Liver (tissue), 9 donors: ENCODE results near the gene TRAPPC6A. TPM values are rescaled to one million over a fixed set of nuclear protein-coding genes. Genes with fewer than 3 reads are reported as not detected.
A peak's percentile ranks its signal among the peaks of the same experiment; 100 is the strongest.

Experiments used
- DNase-seq: peaks from one replicate; pipeline ENCODE4 v3.0.0-alpha.2; 2017; ENCODE audit warnings: low spot score
- H3K27ac ChIP-seq, 2 donors: one replicate each; pipeline ENCODE4 v1.7.0; 2013; ENCODE audit warnings: inconsistent platforms in 2 of 2, low read length in 2 of 2, control low read depth in 1 of 2, low read depth in 1 of 2, mild to moderate bottlenecking in 1 of 2
- H3K27me3 ChIP-seq, 4 donors: one replicate each; pipeline versions ENCODE4 v1.6.1 to v1.7.0; 2013; ENCODE audit warnings: low read length in 3 of 4, inconsistent platforms in 1 of 4, mild to moderate bottlenecking in 1 of 4, moderate library complexity in 1 of 4; ENCODE audit not compliant: control insufficient read depth in 4 of 4, insufficient read depth in 4 of 4
- H3K36me3 ChIP-seq, 4 donors: one replicate each; pipeline versions ENCODE4 v1.6.1 to v1.7.0; 2013; ENCODE audit warnings: low read length in 3 of 4, mild to moderate bottlenecking in 3 of 4, low read depth in 1 of 4, moderate library complexity in 1 of 4; ENCODE audit not compliant: control insufficient read depth in 4 of 4, insufficient read depth in 3 of 4
- H3K4me1 ChIP-seq, 4 donors: one replicate each; pipeline versions ENCODE4 v1.6.1 to v1.7.0; 2013; ENCODE audit warnings: low read length in 3 of 4, mild to moderate bottlenecking in 3 of 4, moderate library complexity in 1 of 4; ENCODE audit not compliant: control insufficient read depth in 4 of 4, insufficient read depth in 4 of 4
- H3K4me3 ChIP-seq, 3 donors: one replicate each; pipeline versions ENCODE4 v1.6.1 to v1.7.0; 2013; ENCODE audit warnings: low read length in 3 of 3, control low read depth in 1 of 3, low read depth in 1 of 3, mild to moderate bottlenecking in 1 of 3
- H3K9ac ChIP-seq, 2 donors: one replicate each; pipeline ENCODE4 v1.7.0; 2013; ENCODE audit warnings: low read length in 2 of 2, mild to moderate bottlenecking in 2 of 2, moderate library complexity in 2 of 2, control low read depth in 1 of 2, low read depth in 1 of 2
- H3K9me3 ChIP-seq, 4 donors: one replicate each; pipeline versions ENCODE4 v1.6.1 to v1.7.0; 2013; ENCODE audit warnings: low read length in 3 of 4; ENCODE audit not compliant: control insufficient read depth in 4 of 4
- EGR1 ChIP-seq, 2 donors: IDR thresholded peaks; 2 replicates each; pipeline ENCODE4 v1.6.1; 2016 to 2018; ENCODE audit warnings: antibody characterized with exemption in 2 of 2, low read depth in 2 of 2
- FOXA1 ChIP-seq: IDR thresholded peaks from 2 replicates; pipeline ENCODE4 v1.6.1; 2016; ENCODE audit warnings: antibody characterized with exemption
- FOXA2 ChIP-seq: IDR thresholded peaks from 2 replicates; pipeline ENCODE4 v1.6.1; 2016; ENCODE audit warnings: antibody characterized with exemption
- GABPA ChIP-seq, 2 donors: IDR thresholded peaks in 1 of 2; conservative IDR thresholded peaks in 1 of 2; 2 replicates each; pipeline ENCODE4 v1.6.1; 2016; ENCODE audit warnings: antibody characterized with exemption in 2 of 2, mild to moderate bottlenecking in 1 of 2, moderate library complexity in 1 of 2
- HNF4A ChIP-seq, 2 donors: conservative IDR thresholded peaks; 2 replicates each; pipeline ENCODE4 v1.6.1; 2016; ENCODE audit warnings: antibody characterized with exemption in 2 of 2, mild to moderate bottlenecking in 2 of 2
- HNF4G ChIP-seq: IDR thresholded peaks from 2 replicates; pipeline ENCODE4 v1.6.1; 2016; ENCODE audit warnings: antibody characterized with exemption
- JUND ChIP-seq, 2 donors: IDR thresholded peaks; 2 replicates each; pipeline ENCODE4 v1.6.1; 2016; ENCODE audit warnings: antibody characterized with exemption in 2 of 2
- NR2F2 ChIP-seq: IDR thresholded peaks from 2 replicates; pipeline ENCODE4 v1.6.1; 2016; ENCODE audit warnings: antibody characterized with exemption
- RAD21 ChIP-seq, 2 donors: IDR thresholded peaks; 2 replicates each; pipeline ENCODE4 v1.6.1; 2016; ENCODE audit warnings: antibody characterized with exemption in 2 of 2, mild to moderate bottlenecking in 2 of 2
- RXRA ChIP-seq, 2 donors: IDR thresholded peaks; 2 replicates each; pipeline ENCODE4 v1.6.1; 2017 to 2018; ENCODE audit warnings: antibody characterized with exemption in 2 of 2, mild to moderate bottlenecking in 1 of 2
- SP1 ChIP-seq: IDR thresholded peaks from 2 replicates; pipeline ENCODE4 v1.6.1; 2018; ENCODE audit warnings: antibody characterized with exemption, mild to moderate bottlenecking
- TAF1 ChIP-seq: conservative IDR thresholded peaks from 2 replicates; pipeline ENCODE4 v1.6.1; 2016; ENCODE audit warnings: antibody characterized with exemption, mild to moderate bottlenecking
- YY1 ChIP-seq: IDR thresholded peaks from 2 replicates; pipeline ENCODE4 v1.6.1; 2016; ENCODE audit warnings: antibody characterized with exemption, mild to moderate bottlenecking
- WGBS: extraction: QIAGEN DNeasy Blood & Tissue Kit; methylation state at CpG from one replicate; pipeline ENCODE4 v1.1.7; 2013; 5-methylcytosine and 5-hydroxymethylcytosine counted together
- polyA plus RNA-seq, 2 donors: library from polyadenylated mRNA; stranded (reverse) in 1 of 2; unstranded in 1 of 2; fragments of 200-250 nt in 1 of 2; fragments of >200 nt in 1 of 2; fragmentation: Nextera tagmentation in 1 of 2; extraction: Ambion mirVana in 1 of 2; gene quantifications; one replicate each; pipeline versions ENCODE4 v1.2.1 to v1.2.3, GENCODE V29; 2013 to 2015
- total RNA-seq, 2 donors: library from RNA; depleted of rRNA; stranded (reverse); fragments of >200 nt; gene quantifications; one replicate each; pipeline ENCODE4 v1.2.3, GENCODE V29; 2014
- TF ChIP-seq, protein P1 (sequence below): IDR thresholded peaks from 2 replicates; pipeline ENCODE4 v1.6.1; 2016; ENCODE audit warnings: antibody characterized with exemption, mild to moderate bottlenecking
- TF ChIP-seq, protein P2 (sequence below): IDR thresholded peaks from 2 replicates; pipeline ENCODE4 v1.6.1; 2016; ENCODE audit warnings: antibody characterized with exemption
- TF ChIP-seq, protein P3 (sequence below): fragments of 150-350 bp; IDR thresholded peaks from 2 replicates; pipeline ENCODE4 v1.5.1; 2017; ENCODE audit warnings: improper control_type of control experiment, low read depth, low read length; ENCODE audit not compliant: missing input control
- TF ChIP-seq, protein P4 (sequence below): IDR thresholded peaks from 2 replicates; pipeline ENCODE4 v1.6.1; 2016; ENCODE audit warnings: antibody characterized with exemption
- donor health status: healthy.
- donor health status: healthy.
- donor health status: healthy.
- donor health status: healthy.
- donor health status: healthy.

TRAPPC6A gene, protein sequence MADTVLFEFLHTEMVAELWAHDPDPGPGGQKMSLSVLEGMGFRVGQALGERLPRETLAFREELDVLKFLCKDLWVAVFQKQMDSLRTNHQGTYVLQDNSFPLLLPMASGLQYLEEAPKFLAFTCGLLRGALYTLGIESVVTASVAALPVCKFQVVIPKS
- 10 to 100 TPM; 14.8 to 15.5 TPM for total RNA-seq
- polyA plus RNA-seq: 10 to 100 TPM; 41.7 to 52.2 TPM

DNA sequence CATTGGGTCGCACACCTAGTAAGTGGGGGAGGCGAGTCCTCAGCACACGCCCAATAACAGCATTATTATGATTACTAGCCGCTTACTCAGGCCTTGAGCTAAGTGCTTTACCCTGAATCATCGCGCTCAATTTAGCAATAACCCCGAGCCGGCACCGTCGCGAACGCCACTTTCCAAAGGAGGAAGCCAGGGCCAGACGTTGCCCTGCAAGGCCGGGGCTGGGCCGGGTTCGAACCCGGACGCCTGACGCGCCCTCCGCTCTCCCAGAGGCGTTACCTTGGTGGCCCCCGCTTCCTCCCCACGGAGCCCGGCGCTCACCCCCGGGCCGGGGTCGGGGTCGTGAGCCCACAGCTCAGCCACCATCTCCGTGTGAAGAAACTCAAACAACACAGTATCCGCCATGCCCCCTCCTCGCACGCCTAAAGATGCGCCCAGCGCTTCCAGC lies at the start of gene TRAPPC6A:
Gene TRAPPC6A, minus strand, starts transcription at position 421 of the 445 bp plus-strand sequence. Its CDS starts 19 bp downstream, at position 402.
- under 1% methylated on average over 36 of the region's 36 CpGs for WGBS
- H3K9ac ChIP-seq: peak within 1 kb of the TSS; percentile 47 to 73
- peak within 1 kb of the TSS; percentile 78 to 96 for H3K27ac ChIP-seq
- DNase-seq: no peak
- TF ChIP-seq FOXA1: no peak
- no peak for TF ChIP-seq SP1
- TF ChIP-seq RAD21 (IDR thresholded peaks at IDR 0.05): no peak
- TF ChIP-seq YY1: no peak
- TF ChIP-seq TAF1: no peak
- no peak for TF ChIP-seq EGR1 (IDR thresholded peaks at IDR 0.05; ENCODE audit: low read depth in 2 of 2)
- TF ChIP-seq, protein P1, sequence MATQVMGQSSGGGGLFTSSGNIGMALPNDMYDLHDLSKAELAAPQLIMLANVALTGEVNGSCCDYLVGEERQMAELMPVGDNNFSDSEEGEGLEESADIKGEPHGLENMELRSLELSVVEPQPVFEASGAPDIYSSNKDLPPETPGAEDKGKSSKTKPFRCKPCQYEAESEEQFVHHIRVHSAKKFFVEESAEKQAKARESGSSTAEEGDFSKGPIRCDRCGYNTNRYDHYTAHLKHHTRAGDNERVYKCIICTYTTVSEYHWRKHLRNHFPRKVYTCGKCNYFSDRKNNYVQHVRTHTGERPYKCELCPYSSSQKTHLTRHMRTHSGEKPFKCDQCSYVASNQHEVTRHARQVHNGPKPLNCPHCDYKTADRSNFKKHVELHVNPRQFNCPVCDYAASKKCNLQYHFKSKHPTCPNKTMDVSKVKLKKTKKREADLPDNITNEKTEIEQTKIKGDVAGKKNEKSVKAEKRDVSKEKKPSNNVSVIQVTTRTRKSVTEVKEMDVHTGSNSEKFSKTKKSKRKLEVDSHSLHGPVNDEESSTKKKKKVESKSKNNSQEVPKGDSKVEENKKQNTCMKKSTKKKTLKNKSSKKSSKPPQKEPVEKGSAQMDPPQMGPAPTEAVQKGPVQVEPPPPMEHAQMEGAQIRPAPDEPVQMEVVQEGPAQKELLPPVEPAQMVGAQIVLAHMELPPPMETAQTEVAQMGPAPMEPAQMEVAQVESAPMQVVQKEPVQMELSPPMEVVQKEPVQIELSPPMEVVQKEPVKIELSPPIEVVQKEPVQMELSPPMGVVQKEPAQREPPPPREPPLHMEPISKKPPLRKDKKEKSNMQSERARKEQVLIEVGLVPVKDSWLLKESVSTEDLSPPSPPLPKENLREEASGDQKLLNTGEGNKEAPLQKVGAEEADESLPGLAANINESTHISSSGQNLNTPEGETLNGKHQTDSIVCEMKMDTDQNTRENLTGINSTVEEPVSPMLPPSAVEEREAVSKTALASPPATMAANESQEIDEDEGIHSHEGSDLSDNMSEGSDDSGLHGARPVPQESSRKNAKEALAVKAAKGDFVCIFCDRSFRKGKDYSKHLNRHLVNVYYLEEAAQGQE: no peak
- no peak for TF ChIP-seq NR2F2
- no peak for TF ChIP-seq FOXA2
- no peaks in the 10 kb centered on the region for H3K9me3 ChIP-seq
- H3K4me1 ChIP-seq: peaks cover 8 to 34% (median 23%) of the 10 kb centered on the region in 4 donors
- H3K4me3 ChIP-seq: peak within 1 kb of the TSS; percentile 79 to 98 (median 79)
- H3K27me3 ChIP-seq: no peaks in the 10 kb centered on the region
- H3K36me3 ChIP-seq: peaks cover 0 to 1% (median 0%) of the 10 kb centered on the region in 4 donors

DNA sequence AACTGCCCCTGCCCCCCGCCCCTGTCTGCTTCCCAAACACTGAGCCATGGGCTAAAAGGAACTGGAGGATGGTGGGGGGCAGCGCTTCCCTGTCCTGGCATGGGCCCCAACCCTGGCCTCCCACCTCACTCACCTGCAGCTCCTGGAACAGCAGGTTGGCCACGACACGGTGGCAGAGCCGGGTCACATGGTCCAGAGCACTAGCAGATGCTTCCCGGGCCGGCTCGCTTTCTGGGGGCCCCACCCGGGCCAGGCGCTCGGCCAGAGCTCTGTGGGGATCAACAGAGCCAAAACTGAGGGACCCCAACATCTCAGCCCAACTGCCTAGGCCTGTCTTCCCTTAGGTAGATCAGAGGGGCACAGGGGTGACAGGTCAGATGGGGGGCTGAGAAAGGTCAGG lies 46.6 kb upstream of the TRAPPC6A start:
- no peaks in the 10 kb centered on the region for H3K27me3 ChIP-seq
- H3K36me3 ChIP-seq: no peaks in the 10 kb centered on the region
- H3K4me3 ChIP-seq: no peak overlapping the region
- no peak for TF ChIP-seq RXRA (IDR thresholded peaks at IDR 0.05)
- TF ChIP-seq, protein P2, sequence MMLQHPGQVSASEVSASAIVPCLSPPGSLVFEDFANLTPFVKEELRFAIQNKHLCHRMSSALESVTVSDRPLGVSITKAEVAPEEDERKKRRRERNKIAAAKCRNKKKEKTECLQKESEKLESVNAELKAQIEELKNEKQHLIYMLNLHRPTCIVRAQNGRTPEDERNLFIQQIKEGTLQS: no peak
- no peak for TF ChIP-seq JUND (IDR thresholded peaks at IDR 0.05)
- TF ChIP-seq, protein P1: no peak
- no peak for TF ChIP-seq SP1
- no peak for TF ChIP-seq HNF4G
- TF ChIP-seq GABPA (IDR thresholded peaks at IDR 0.05 in 1 of 2, conservative IDR thresholded peaks at IDR 0.05 in 1 of 2): no peak
- no peak for TF ChIP-seq FOXA2
- no peak for TF ChIP-seq NR2F2
- TF ChIP-seq TAF1: no peak
- TF ChIP-seq, protein P3, sequence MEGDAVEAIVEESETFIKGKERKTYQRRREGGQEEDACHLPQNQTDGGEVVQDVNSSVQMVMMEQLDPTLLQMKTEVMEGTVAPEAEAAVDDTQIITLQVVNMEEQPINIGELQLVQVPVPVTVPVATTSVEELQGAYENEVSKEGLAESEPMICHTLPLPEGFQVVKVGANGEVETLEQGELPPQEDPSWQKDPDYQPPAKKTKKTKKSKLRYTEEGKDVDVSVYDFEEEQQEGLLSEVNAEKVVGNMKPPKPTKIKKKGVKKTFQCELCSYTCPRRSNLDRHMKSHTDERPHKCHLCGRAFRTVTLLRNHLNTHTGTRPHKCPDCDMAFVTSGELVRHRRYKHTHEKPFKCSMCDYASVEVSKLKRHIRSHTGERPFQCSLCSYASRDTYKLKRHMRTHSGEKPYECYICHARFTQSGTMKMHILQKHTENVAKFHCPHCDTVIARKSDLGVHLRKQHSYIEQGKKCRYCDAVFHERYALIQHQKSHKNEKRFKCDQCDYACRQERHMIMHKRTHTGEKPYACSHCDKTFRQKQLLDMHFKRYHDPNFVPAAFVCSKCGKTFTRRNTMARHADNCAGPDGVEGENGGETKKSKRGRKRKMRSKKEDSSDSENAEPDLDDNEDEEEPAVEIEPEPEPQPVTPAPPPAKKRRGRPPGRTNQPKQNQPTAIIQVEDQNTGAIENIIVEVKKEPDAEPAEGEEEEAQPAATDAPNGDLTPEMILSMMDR: no peak
- no peak for TF ChIP-seq YY1
- TF ChIP-seq HNF4A (conservative IDR thresholded peaks at IDR 0.05): no peak
- TF ChIP-seq, protein P4, sequence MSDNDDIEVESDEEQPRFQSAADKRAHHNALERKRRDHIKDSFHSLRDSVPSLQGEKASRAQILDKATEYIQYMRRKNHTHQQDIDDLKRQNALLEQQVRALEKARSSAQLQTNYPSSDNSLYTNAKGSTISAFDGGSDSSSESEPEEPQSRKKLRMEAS: no peak
- no peak for TF ChIP-seq RAD21 (IDR thresholded peaks at IDR 0.05)
- no peak overlapping the region for H3K9ac ChIP-seq
- no peaks in the 10 kb centered on the region for H3K9me3 ChIP-seq
- no peaks in the 10 kb centered on the region for H3K4me1 ChIP-seq
- H3K27ac ChIP-seq: no peak overlapping the region
- 64% methylated on average over 11 of the region's 11 CpGs for WGBS
- DNase-seq: no peak
